HG03045 (cell line): ENCODE measurements around the gene NAALADL2.
"Not testable (repeated sequence)": the region's sequence is repeated elsewhere in the genome, so short reads cannot be mapped to it uniquely, and the experiment has no call there.

Experiments used
- ATAC-seq: cut with Tn5 transposase; IDR thresholded peaks from one replicate; pipeline ENCODE4 v1.9.1; 2021; ENCODE audit warnings: mild to moderate bottlenecking, moderate library complexity; ENCODE audit not compliant: unreplicated experiment

The NAALADL2 gene

DNA sequence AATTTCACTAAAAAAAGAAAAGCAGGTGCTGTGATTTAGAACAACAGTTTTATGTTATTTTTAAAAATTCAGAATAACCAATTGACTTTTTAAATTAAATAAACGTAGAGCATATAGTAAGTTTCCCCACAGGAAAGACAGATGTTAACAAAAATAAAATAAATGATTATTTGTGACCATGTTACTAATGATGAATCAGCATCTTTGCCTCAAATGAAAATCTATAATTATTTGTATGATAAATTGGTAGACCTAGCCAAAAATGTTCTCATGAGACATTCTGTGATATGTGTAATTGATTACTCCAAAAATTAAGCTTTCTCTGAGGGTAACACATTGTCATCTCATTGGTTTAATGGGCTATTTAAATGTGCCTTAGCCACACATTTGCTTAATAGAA, 948.0 kb downstream of the NAALADL2 start:
- ATAC-seq, result no peak

DNA sequence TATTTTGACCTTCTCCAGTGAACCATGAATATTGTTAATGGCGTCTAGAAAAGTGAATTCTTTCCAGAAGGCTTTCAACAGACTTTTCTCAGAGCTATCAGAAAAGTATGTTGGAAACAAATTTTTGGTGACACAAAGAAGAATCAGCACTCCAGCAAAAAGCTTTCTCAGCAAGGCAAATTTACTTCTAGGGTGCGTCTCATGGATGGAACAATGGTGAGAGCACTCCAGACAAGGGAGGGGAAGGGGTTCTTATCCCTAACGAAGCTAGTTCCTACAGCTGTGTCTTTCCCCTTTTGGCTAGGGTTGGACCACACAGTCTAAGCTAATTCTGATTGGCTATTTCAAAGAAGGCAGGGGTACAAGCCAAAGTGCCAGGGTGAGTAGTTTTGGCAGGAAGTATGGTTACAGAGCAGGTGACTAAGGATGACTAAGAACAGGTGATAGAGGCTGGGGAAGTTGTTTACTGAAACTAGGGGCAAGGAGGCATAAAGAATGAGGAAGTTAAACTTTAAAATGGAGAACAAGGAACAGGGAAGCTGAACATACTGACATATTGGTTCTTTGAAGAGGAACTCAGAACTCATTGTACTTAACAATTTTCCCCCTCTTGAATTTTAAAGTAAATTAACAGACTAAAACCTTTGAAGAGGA, 959.8 kb downstream of the NAALADL2 start:
- no peak for ATAC-seq

DNA sequence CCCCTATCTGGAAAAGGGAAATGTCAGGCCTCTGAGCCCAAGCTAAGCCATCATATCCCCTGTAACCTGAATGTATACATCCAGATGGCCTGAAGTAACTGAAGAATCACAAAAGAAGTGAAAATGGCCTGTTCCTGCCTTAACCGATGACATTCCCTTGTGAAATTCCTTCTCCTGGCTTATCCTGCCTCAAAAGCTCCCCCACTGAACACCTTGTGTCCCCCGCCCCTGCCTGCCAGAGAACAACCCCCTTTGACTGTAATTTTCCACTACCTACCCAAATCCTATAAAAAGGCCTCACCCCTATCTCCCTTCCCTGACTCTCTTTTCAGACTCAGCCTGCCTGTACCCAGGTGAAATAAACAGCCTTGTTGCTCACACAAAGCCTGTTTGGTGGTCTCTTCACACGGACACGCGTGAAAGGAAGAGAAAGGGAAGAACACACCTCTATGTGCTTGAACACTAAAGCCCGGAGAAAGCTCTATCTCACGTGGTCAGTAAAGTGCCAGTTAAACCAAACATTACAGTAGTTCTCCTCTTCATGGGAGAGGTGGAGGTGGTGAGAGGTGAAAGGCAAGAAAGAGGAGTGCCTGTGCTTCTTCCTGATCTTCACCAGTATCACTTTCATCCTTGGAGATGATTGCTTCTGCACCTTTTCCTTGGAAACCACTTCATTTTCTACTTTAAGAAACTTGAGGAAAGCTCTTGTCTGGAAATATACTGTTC, 963.8 kb downstream of the NAALADL2 start:
- ATAC-seq, result not testable (repeated sequence)

DNA sequence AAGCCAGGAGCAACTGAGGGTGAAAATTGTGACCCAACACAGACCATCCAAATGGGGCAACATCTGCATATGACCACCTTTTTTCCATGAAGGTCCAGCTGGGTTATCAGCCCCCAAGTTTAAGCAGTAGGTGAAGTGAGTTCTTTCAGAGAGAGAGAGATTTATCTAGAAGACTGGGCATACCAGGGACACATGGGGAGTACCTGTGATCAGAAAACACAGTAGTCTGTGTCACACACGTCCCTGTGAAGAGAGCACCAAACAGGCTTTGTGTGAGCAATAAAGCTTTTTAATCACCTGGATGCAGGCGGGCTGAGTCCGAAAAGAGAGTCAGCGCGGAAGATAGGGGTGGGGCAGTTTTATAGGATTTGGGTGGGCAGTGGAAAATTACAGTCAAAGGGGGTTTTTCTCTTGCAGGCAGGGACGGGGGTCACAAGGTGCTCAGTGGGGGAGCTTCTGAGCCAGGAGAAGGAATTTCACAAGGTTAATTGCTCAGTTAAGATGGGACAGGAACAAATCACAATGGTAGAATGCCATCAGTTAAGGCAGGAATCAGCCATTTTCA, 966.0 kb downstream of the NAALADL2 start:
- ATAC-seq, result not testable (repeated sequence)

DNA sequence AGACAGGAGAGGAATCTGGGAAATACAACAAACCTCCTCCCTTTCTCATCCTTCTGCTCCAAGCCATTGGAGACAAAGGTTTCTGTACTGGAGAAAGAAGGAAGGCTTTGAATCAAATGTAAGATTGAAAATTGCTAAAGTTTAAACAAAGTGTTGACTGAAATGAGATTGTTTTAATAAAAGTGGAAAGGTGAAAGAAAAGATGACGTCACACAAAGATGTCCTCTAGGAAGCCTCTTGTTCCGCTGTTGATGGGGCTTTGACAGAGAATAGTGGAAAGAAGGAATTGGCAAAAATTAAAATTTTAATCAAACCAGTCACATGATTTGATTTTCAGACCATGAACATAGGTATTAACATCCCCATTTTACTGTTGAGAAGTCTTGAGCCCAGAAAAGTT, 967.6 kb downstream of the NAALADL2 start:
- ATAC-seq, result no peak

DNA sequence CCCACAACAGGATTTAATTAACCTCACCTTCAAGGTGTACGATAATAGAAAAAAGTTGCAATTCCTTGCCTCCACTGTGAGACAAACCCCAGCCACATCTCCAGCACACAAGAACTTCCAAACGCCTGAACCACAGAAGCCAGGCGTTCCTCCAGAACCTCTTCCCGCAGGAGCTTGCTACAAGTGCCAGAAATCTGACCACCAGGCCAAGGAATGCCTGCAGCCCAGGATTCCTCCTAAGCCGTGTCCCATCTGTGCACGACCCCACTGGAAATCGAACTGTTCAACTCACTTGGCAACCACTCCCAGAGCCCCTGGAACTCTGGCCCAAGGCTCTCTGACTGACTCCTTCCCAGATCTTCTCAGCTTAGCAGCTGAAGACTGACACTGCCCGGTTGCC, 970.7 kb downstream of the NAALADL2 start:
- not testable (repeated sequence) for ATAC-seq

DNA sequence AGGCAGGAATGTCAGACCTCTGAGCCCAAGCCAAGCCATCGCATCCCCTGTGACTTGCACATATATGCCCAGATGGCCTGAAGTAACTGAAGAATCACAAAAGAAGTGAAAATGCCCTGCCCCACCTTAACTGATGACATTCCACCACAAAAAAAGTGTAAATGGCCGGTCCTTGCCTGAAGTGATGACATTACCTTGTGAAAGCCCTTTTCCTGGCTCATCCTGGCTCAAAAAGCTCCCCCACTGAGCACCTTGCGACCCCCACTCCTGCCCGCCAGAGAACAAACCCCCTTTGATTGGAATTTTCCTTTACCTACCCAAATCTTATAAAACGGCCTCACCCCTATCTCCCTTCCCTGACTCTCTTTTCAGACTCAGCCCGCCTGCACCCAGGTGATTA, 976.6 kb downstream of the NAALADL2 start:
- ATAC-seq, result not testable (repeated sequence)

DNA sequence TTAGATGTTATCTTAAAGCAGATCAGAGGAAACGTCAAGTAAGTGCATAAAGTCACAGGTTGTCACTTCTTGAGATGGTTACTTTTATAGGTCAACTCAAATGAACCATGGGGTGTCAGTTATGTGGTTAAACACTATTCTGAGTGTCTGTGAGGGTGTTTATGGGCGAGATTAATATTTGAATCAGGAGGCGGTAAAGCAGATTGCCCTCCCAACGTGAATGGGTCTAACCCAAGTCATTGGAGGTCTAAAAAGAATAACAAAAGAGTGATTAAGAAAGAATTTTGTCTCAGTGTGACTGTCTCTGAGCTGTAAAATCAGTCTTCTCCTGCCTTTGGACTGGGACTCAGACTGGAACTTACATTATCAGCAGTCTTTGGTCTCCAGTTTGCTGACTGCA, 977.5 kb downstream of the NAALADL2 start:
- no peak for ATAC-seq

DNA sequence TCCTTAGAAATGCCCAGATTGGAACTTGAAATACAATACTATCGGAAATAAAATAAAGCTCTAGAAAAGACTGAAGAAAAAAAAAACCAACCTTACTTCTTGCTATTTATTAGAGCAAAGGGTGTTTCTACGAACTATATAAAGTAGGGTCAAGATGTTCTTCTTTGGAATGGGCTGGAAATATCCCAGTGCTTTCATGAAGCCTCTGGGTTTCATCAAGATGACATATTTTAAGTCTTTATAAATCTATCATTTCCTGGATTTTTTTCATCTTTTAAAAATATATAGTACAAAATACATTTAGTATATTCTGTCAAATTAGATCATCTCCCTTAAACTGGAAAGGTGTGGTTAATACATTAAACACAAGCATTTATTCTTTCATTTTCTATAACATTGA, 978.8 kb downstream of the NAALADL2 start:
- no peak for ATAC-seq

DNA sequence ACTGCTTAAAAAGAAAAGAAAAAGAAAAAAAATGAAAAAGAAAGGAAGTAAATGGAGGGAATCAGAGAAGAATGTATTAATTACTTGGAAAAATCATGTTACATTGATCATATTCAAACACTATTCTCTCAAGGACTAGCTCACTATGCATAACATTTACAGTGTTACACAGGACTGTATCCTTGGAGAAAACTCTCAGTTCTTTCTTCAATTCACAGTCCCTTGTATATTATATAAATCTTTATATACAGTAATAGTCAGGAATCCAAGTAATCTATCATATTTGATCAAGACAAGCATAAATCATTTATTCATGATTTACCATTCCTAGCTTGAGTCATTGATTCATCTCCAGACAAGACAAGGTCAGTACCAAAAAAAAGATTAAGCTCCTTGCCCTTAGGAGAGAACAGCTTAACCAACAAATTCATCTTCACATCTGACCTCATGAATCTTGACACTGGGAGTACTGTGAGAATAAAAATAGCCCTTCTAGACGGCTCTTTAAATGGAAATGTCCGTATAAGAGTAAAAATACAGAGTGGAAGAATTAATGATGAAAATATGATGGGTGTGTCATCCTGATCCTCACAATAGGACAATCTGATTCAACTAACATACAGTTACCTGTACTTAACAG, 980.4 kb downstream of the NAALADL2 start:
- no peak for ATAC-seq

DNA sequence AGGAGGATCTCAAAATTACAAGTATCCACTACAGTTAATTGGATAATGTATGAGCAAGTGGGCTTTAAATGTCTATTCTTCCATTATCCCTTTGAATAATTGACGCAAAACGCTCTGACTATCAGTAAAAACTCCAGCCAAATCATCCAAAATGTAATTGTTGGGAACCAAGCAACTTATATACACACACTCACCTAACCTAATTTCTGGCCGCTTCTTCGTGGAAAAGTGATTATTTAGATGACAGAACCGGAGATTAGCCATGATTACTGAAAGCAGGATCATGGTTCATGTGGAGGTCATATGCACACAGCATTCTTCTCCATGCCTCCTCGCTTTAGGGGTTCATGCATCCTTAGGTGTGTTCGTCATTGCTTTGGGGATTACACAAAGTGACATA, 992.4 kb downstream of the NAALADL2 start:
- ATAC-seq, result no peak

DNA sequence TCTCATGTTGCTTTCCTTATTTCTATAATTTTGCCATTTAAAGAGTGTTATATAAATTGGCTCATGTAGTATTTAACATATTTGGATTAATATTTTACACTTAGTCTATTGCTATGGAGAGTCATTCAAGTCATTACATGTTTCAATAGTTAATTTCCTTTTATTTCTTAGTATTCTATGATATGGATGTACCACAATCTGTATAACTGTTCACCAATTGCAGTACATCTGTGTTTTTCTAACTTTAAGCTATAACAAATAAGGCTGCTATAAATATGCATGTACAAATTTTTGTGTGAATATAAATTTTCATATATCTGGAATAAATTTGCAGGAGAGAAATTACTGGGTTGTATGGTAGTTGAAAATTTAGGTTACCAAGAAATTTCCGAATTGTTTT, 993.4 kb downstream of the NAALADL2 start:
- no peak for ATAC-seq

DNA sequence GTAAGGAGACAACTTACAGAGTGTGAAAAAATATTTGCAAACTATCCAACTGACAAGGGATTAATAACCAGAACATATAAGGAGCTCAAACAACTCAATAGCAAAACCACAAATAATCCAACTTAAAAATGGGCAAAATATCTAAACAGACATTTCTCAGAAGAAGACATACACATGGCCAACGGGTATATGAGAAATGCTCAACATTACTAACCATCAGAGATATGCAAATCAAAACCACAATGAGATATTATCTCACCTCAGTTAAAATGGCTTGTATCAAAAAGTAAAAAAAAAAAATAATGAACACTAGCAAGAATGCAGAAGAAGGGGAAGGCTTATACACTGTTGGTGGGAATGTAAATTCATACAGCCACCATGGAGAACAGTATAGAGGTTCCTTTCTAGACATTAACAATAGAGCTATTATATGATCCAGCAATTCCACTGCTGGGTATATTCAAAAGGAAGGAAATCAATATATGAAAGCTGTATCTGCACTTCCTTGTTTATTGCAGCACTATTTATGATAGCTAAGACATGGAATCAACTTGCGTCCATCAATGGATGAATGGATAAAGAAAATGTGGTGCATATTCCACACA, 998.6 kb downstream of the NAALADL2 start:
- no peak for ATAC-seq
